ENCODE results near the gene IZUMO1R. TPM values are rescaled to one million over a fixed set of nuclear protein-coding genes. Genes with fewer than 3 reads are reported as not detected.
"Not testable (repeated sequence)": the region's sequence is repeated elsewhere in the genome, so short reads cannot be mapped to it uniquely, and the experiment has no call there.

IZUMO1R gene
- total RNA-seq, 1 experiment from 2014 or later, result not detected

- Histone ChIP-seq H4K20me1 (ENCODE audit: control insufficient read depth, insufficient read depth, insufficient read length) (no peaks in the 10 kb centered on the region), H2BK12ac (ENCODE audit: insufficient read length, low read depth, low read length) (no peak overlapping the region), H3K4me2 (ENCODE audit: insufficient read depth, insufficient read length, low read length) (no peak overlapping the region), H3K79me1 (ENCODE audit: insufficient read depth, low read depth, low read length, poor library complexity, severe bottlenecking) (no peaks in the 10 kb centered on the region), H4K5ac (ENCODE audit: insufficient read length, low read depth, low read length) (no peak overlapping the region), H3K27me3 (ENCODE audit: insufficient read depth, low read length) (no peaks in the 10 kb centered on the region), H3K14ac (ENCODE audit: insufficient read depth, low read length) (no peak overlapping the region), H3K56ac (ENCODE audit: insufficient read length, low read depth, low read length) (no peak overlapping the region), H3K4me1 (ENCODE audit: insufficient read depth, low read length) (no peaks in the 10 kb centered on the region), H3K9me3 (ENCODE audit: control insufficient read depth, low read depth, low read length) (peaks cover 7% of the 10 kb centered on the region), H2AFZ (ENCODE audit: low read length) (no peak overlapping the region), H3K9ac (ENCODE audit: extremely low read depth, insufficient read length, low read length) (no peak overlapping the region), H3K4ac (ENCODE audit: low read depth, low read length) (no peak overlapping the region), H3K18ac (ENCODE audit: insufficient read length, low read depth, low read length) (no peak overlapping the region), H3K23ac (ENCODE audit: insufficient read length, low read depth, low read length) (no peak overlapping the region), H2BK120ac (ENCODE audit: low read depth, low read length, poor library complexity, severe bottlenecking) (no peak overlapping the region), H2BK5ac (ENCODE audit: insufficient read length, low read length) (no peak overlapping the region), H4K8ac (replicated peaks; ENCODE audit: insufficient read length, low read depth, low read length) (no peak overlapping the region), H4K91ac (ENCODE audit: insufficient read length, low read depth, low read length) (no peak overlapping the region), H3K27ac (ENCODE audit: insufficient read length, low read depth, low read length) (no peak overlapping the region), H3K23me2 (ENCODE audit: insufficient read length, low read depth, low read length, poor library complexity, severe bottlenecking) (no peaks in the 10 kb centered on the region), H3T11ph (ENCODE audit: low read length) (no peak overlapping the region), H3K79me2 (ENCODE audit: insufficient read depth, low read length) (no peaks in the 10 kb centered on the region), H2AK5ac (ENCODE audit: insufficient read length, low read length) (no peak overlapping the region), H2BK15ac (ENCODE audit: low read depth, low read length) (no peak overlapping the region), H2BK20ac (ENCODE audit: low read depth, low read length, poor library complexity, severe bottlenecking) (no peak overlapping the region)
- Mint-ChIP-seq H3K4me1 (peaks cover 4 to 9% of the 10 kb centered on the region in 2 experiments; a peak in 3 of 4 replicates), H3K9me3 (peaks cover 32 to 37% of the 10 kb centered on the region in 2 experiments), H3K27ac (no peak overlapping the region), H3K27me3 (ENCODE audit: low read depth) (no peaks in the 10 kb centered on the region; the same call in none of the 2 replicates), H3K4me3 (no peak overlapping the region), H3K36me3 (ENCODE audit: insufficient read depth in 1 of 3, low read depth in 3 of 3) (peaks cover 25 to 31% (median 27%) of the 10 kb centered on the region in 3 experiments)
- no peak for DNase-seq
- no CpG with 5 or more reads among the region's 1 CpG for WGBS (ENCODE audit: extremely low coverage, insufficient read length, low lambda C conversion rate)
- TF ChIP-seq CTCF (conservative IDR thresholded peaks at IDR 0.05), result no peak
Observed at GRCh38 chr11:94343495-94343894, 39.1 kb downstream of the IZUMO1R start.

- not testable (repeated sequence) for H3K79me2 ChIP-seq (ENCODE audit: insufficient read depth, low read length); H3K23me2 ChIP-seq (ENCODE audit: insufficient read length, low read depth, low read length, poor library complexity, severe bottlenecking); H2AK5ac ChIP-seq (ENCODE audit: insufficient read length, low read length); H3T11ph ChIP-seq (ENCODE audit: low read length); H3K4me3 Mint-ChIP-seq; H3K56ac ChIP-seq (ENCODE audit: insufficient read length, low read depth, low read length); H2BK15ac ChIP-seq (ENCODE audit: low read depth, low read length); H3K27ac ChIP-seq (ENCODE audit: insufficient read length, low read depth, low read length); H3K79me1 ChIP-seq (ENCODE audit: insufficient read depth, low read depth, low read length, poor library complexity, severe bottlenecking); H2BK20ac ChIP-seq (ENCODE audit: low read depth, low read length, poor library complexity, severe bottlenecking); H4K20me1 ChIP-seq (ENCODE audit: control insufficient read depth, insufficient read depth, insufficient read length); H4K8ac ChIP-seq (replicated peaks; ENCODE audit: insufficient read length, low read depth, low read length); H3K9me3 ChIP-seq (ENCODE audit: control insufficient read depth, low read depth, low read length); H3K14ac ChIP-seq (ENCODE audit: insufficient read depth, low read length); H2AFZ ChIP-seq (ENCODE audit: low read length); H2BK5ac ChIP-seq (ENCODE audit: insufficient read length, low read length); H3K4me2 ChIP-seq (ENCODE audit: insufficient read depth, insufficient read length, low read length); H2BK12ac ChIP-seq (ENCODE audit: insufficient read length, low read depth, low read length); H3K9ac ChIP-seq (ENCODE audit: extremely low read depth, insufficient read length, low read length); H3K4ac ChIP-seq (ENCODE audit: low read depth, low read length); H3K18ac ChIP-seq (ENCODE audit: insufficient read length, low read depth, low read length); H3K4me1 ChIP-seq (ENCODE audit: insufficient read depth, low read length); DNase-seq; H2BK120ac ChIP-seq (ENCODE audit: low read depth, low read length, poor library complexity, severe bottlenecking); H4K91ac ChIP-seq (ENCODE audit: insufficient read length, low read depth, low read length); H3K27me3 ChIP-seq (ENCODE audit: insufficient read depth, low read length); H3K27ac Mint-ChIP-seq; H3K23ac ChIP-seq (ENCODE audit: insufficient read length, low read depth, low read length); H4K5ac ChIP-seq (ENCODE audit: insufficient read length, low read depth, low read length); H3K27me3 Mint-ChIP-seq (ENCODE audit: low read depth)
- Mint-ChIP-seq H3K4me1 (peaks cover 8 to 17% of the 10 kb centered on the region in 2 experiments), H3K36me3 (ENCODE audit: insufficient read depth in 1 of 3, low read depth in 3 of 3) (peaks cover 25 to 30% (median 26%) of the 10 kb centered on the region in 3 experiments), H3K9me3 (peaks cover 32 to 40% of the 10 kb centered on the region in 2 experiments)
- no CpG with 5 or more reads among the region's 8 CpGs for WGBS (ENCODE audit: extremely low coverage, insufficient read length, low lambda C conversion rate)
Observed at GRCh38 chr11:94346311-94346710, 41.9 kb downstream of the IZUMO1R start.

All from H9 (cell line).